ENCODE measurements around the gene TIAL1.

GRCh38 chr10:119546009-119546408 lies 50.8 kb downstream of the TIAL1 start:
- TF ChIP-seq ZNF510 (CRISPR knock-in tag; IDR thresholded peaks at IDR 0.05; ENCODE audit: low read depth) (no peak), ZBTB33 (CRISPR knock-in tag; IDR thresholded peaks at IDR 0.05) (no peak), TAF1 (CRISPR knock-in tag; IDR thresholded peaks at IDR 0.05) (no peak), EZH2 (conservative IDR thresholded peaks at IDR 0.05; ENCODE audit: low read depth, low read length) (no peak), YY1 (IDR thresholded peaks at IDR 0.05; ENCODE audit: insufficient read depth, insufficient replicate concordance, low read depth, low read length) (no peak), U2AF1 (optimal IDR thresholded peaks at IDR 0.05; ENCODE audit: low read depth, low read length) (no peak)
- TF ChIP-seq, protein P1, sequence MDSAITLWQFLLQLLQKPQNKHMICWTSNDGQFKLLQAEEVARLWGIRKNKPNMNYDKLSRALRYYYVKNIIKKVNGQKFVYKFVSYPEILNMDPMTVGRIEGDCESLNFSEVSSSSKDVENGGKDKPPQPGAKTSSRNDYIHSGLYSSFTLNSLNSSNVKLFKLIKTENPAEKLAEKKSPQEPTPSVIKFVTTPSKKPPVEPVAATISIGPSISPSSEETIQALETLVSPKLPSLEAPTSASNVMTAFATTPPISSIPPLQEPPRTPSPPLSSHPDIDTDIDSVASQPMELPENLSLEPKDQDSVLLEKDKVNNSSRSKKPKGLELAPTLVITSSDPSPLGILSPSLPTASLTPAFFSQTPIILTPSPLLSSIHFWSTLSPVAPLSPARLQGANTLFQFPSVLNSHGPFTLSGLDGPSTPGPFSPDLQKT (CRISPR knock-in tag; IDR thresholded peaks at IDR 0.05; ENCODE audit: borderline replicate concordance), result no peak
- TF ChIP-seq, protein P2, sequence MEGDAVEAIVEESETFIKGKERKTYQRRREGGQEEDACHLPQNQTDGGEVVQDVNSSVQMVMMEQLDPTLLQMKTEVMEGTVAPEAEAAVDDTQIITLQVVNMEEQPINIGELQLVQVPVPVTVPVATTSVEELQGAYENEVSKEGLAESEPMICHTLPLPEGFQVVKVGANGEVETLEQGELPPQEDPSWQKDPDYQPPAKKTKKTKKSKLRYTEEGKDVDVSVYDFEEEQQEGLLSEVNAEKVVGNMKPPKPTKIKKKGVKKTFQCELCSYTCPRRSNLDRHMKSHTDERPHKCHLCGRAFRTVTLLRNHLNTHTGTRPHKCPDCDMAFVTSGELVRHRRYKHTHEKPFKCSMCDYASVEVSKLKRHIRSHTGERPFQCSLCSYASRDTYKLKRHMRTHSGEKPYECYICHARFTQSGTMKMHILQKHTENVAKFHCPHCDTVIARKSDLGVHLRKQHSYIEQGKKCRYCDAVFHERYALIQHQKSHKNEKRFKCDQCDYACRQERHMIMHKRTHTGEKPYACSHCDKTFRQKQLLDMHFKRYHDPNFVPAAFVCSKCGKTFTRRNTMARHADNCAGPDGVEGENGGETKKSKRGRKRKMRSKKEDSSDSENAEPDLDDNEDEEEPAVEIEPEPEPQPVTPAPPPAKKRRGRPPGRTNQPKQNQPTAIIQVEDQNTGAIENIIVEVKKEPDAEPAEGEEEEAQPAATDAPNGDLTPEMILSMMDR (CRISPR knock-in tag; IDR thresholded peaks at IDR 0.05), result no peak
- TF ChIP-seq, protein P3, sequence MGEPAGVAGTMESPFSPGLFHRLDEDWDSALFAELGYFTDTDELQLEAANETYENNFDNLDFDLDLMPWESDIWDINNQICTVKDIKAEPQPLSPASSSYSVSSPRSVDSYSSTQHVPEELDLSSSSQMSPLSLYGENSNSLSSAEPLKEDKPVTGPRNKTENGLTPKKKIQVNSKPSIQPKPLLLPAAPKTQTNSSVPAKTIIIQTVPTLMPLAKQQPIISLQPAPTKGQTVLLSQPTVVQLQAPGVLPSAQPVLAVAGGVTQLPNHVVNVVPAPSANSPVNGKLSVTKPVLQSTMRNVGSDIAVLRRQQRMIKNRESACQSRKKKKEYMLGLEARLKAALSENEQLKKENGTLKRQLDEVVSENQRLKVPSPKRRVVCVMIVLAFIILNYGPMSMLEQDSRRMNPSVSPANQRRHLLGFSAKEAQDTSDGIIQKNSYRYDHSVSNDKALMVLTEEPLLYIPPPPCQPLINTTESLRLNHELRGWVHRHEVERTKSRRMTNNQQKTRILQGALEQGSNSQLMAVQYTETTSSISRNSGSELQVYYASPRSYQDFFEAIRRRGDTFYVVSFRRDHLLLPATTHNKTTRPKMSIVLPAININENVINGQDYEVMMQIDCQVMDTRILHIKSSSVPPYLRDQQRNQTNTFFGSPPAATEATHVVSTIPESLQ (CRISPR knock-in tag; conservative IDR thresholded peaks at IDR 0.05), result no peak

All from HepG2 (cell line).